NCI-H510A treated with DMSO at 0.1 percent for 48 hours (cell line): Measurements from ENCODE around the gene SNX8.

Source experiments
- DNase-seq: peaks from one replicate; lab custom pipeline; 2025; lab: John Stamatoyannopoulos, UW

SNX8 gene

GRCh38 chr7:2220030-2220429 is 94.2 kb downstream of the SNX8 start:
- no peak for DNase-seq

DNA sequence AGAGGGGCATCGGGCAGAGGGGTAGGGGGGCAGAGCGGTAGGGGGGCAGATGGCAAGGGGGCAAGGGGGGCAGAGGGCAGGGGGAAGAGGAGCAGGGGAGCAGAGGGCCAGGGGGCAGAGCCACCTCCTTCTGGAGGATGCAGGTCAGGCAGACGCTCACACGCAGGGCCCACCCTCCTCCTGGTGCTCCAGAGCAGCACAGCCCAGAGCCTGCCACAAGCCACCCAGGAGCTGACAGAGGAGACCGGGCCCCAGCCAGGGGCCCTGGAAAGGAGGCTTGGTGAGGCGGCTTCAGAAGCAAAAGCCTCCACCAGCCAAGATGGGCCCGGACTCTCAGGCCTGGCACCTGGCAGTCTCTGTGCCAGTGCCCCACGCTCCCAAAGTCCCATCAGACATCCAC is 94.6 kb downstream of the SNX8 start:
- DNase-seq: no peak

GRCh38 chr7:2219136-2219535 is 95.1 kb downstream of the SNX8 start:
- no peak for DNase-seq

GRCh38 chr7:2218444-2218785 is 95.8 kb downstream of the SNX8 start:
- DNase-seq: no peak

DNA sequence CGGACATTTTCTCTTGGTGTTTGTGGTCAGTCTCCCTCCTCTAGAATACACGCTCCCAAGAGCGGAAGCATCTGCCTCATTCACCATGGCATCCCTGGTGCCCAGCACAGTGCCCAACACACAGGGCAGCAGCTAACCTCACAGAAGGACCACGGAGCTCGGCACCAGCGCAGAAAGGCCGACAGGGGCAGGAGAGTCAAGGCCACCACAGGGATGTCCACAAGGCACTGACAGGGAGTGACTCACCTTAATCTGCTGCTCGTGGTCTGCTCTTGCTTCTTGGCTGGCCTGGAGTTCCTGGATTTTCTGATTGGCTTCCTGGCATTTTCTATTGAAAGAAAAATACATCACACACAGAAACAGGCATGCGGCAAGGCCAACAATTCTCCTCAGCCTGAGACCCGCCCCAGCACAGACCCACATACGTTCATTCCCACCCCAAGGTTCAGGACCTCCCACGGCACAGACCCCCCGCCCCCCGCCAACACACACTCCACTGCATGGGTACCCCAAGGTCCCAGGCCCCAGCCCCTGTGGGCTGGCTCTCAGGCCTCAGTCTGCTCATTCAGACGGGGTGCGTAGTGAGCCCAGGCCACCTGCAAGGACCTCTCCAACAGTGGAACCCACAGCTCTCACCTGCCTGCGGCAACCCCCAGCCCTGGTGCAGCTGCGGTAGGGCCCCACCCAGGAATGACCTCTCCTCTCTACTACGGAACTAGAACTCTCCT is 96.4 kb downstream of the SNX8 start:
- DNase-seq: no peak

DNA sequence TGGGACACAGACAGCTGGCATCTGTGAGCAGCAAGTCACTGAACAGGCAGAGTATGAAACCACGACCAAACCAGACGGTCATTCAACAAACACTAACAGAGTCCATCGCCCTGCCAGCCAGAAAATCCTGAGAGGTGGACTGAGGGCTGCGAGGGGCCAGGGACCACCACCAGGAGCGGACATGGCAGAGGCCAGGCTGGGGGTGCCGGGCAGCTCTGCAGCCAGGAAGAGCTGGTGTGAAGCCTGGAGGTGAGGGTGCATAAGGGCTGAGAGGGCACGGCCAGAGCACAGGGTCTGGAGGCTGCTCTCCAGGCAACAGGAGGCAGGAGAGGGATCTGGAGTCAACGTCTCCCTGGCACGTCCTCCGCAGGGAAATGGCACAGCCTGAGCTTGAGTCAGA is 97.0 kb downstream of the SNX8 start:
- DNase-seq: no peak

DNA sequence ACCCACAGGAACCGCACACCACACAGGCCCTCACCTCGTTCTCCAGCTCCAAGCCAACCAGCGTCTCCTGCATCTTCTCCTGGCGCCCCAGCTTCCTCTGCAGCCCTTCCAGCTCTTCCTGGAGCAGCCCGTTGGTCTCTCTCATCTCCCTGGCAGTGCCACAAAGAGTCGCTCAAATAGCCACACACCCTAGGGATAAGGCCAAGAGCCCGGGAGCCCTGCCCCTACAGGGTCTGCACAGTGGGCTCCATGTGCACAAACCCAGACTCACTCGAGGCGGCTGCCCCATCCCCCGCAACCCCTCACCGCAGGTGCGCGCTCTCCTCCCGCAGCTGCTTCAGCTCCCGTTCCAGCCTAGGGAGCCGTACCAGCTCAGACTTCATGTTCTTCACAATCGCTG is 98.4 kb downstream of the SNX8 start:
- no peak for DNase-seq

GRCh38 chr7:2214636-2215035 is 99.6 kb downstream of the SNX8 start:
- DNase-seq: no peak

GRCh38 chr7:2213551-2214215 is 100.6 kb downstream of the SNX8 start:
- no peak for DNase-seq

DNA sequence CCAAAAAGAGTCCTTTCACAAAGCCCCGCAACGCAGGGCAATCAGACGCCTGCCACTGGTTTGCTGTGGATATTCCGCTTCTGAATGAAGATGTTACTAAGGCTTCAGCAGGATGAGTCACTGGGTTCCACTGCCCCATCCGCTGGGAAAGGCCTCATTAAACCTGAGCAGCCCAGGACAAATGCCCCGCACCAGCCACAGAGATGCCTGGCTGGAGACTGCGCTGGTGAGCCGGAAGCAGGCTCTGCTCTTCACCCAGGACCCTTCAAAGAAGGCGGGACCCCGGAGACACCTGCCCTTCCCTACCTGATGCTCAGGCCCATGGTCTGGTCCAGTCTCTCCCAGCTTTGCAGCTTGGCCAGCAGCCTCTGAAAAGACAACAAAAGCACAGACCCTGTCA is 101.3 kb downstream of the SNX8 start:
- no peak for DNase-seq

DNA sequence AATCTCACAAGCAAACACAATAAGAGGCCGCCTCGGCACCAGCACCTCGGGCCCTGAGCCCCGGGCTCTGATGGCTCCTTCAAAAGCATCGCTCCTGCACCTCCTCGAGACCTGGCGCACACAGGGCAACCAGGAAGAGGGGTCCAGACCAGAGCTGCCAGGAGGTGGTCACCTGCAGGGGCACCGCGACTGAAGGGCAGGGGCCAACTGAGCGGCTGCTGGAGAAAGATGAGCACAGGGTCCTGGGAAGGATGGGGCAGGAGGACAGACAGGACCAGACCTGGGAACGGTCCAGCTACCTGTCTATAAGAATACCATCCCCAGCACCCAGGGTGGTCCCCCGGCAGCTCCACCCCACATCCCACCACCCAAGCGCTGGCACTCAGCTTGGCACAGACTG is 102.3 kb downstream of the SNX8 start:
- no peak for DNase-seq

DNA sequence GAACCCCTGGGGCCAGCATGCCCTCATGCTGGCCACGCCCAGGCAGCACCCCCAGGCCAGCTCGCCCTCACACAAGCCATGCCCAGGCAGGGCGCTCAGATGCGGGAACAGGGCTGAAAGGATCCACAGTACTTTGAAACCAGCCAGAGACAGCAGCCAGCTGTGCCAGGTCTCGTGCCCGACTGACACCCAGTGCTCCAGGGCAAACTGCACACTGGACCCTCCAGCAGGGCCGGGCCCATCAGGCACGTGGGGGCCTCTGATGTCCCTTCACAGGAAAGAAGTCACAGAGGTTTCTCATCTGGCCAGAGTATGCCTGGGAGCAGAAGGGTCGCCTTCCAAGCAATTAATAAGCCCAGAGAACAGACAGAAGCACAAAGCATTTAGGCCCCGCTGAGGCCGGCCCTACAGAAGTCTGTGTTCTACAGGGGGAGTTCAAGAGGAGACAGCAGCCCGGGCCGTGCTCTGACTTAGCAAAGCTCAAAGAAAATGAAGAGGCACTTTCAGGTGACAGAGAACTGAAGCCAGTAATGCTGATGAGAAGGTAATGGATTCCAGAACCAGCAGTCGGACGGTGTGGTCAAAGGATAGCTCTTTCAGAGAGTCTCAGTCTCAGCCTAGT is 102.9 kb downstream of the SNX8 start:
- DNase-seq: no peak

- no peak for DNase-seq
Measured at GRCh38 chr7:2210551-2211258, 103.5 kb downstream of the SNX8 start.

- DNase-seq: no peak
Measured at GRCh38 chr7:2209961-2210323, 104.3 kb downstream of the SNX8 start.

DNA sequence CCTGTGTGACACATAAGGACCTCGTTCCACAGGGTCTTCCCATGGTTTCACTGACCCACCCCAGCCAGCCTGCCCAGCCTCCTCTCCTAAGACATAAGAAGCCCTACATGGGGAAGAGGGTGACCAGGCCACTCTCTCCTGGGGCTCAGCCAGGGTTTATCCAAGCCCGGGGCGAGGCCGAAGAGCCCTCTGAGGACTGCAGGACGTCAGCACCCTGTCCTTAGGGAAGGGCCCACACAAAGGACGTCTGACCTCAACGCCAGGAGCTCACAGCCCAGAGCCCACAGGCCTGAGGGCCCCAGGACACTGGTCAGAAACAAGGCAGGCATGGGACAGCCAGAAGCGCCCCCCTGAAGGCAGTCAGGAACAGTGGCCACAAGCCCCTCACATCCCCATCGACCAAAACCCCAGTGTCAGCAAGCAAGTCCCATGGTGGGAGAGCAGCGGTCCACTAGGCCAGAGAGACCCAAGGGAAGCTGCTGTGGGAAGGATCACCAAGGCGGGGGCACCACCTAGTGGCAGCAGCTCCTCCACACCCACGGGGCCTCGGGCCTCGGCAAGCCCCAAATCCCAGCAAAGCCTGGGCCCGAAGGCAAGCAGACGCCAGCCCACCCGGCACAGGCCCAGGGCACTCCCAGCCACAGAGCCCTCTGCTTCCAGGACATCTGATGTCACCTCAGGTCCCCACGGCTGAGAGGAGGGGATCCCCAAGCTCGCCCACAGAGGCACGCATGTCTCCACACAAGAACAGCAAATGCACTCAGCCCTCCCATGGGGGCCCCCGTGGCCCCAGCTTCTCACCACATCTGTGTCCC is 104.9 kb downstream of the SNX8 start:
- DNase-seq: peak; percentile 86

DNA sequence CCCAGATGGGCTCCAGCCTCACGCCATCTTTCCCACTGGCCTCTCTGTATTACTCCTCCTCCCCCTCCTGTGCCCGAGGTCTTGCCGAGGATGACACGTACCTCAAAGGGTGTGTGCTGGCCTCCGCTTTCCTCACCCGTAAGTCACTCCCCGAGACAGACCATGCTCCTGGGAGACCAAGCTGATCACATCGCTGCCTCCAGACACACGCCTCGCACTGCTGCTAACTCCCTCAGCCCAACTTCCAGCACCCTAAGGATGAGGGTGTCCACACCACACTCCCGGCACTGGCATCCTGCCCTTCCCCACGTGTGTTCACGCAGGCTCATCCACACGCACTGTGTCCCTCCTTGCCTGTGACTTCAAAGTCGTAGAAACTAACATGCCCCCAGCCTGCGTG is 105.5 kb downstream of the SNX8 start:
- DNase-seq: no peak

DNA sequence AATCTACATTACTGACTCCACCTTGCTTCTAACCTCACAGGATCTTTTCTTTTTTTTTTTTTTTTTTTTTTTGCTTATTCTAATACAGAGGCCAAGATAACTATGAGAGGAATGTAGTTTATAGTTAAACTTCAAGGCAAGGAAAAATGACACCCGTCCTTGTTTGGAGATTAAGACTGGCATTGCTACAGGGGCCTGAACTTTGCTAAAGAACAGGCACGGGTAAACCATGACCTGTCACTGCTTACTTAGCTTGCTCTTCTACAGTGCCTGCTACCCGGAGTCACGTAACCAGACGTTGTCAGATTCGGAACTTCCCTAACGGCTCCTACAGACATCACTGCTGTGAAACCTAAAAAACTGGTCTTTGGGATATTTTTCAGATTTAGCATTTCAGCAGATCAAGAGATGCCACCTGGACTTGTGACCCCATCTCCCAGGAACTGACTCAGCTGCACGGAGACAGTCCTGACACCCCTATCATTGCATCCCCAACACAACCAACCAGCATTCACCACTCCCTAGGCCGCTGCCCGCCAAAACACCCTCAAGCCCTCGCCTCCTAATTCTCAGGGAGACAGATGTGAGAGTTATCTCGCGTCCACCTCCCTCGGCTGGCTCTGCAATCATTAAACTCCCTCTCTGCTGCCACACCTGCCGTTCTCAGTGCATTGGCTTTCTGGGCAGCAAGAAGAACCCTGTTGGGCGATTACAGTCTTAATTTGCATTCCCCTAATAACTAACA is 109.0 kb downstream of the SNX8 start:
- DNase-seq: no peak

GRCh38 chr7:2204446-2204845 is 109.8 kb downstream of the SNX8 start:
- no peak for DNase-seq

DNA sequence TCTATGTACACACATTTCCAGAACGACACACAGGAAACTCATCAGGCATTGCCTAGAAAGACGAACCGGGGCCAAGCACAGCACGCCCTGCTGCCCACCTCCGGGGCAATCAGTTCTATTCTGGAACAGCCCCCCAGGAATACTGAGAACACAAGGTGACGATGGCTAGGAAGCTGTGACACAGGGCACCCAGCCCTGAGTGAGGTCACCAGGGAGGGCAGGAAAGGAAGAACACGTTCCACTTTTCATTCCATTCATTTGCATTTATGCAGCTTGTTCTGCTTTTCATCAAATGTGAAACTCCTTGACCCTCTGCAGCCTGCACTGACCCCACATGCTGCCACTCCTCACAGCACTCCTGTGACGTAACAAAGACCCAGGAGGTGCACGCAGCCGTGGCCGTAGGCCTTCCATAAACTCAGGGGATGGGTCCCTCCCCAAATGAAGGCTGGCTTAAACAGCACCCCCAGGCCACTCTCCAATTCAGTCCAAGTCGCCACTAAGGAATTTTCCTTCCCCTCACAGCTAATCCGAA is 110.4 kb downstream of the SNX8 start:
- no peak for DNase-seq

GRCh38 chr7:2202901-2203765 is 111.1 kb downstream of the SNX8 start:
- DNase-seq: no peak
